Endothelial cell of umbilical vein (primary cell): ENCODE measurements around the gene B3GNT3. TPM values are rescaled to one million over a fixed set of nuclear protein-coding genes. Genes with fewer than 3 reads are reported as not detected.

Experiments used
- BruUV-seq: library from RNA; stranded (reverse); fragments of 400-500 nt; replicated peaks from 2 replicates; lab custom pipeline; 2021; lab: Mats Ljungman, UMichigan
- CTCF ChIA-PET: fragments of 300-600, 350-600 bp; sonication (Branson Sonifier 250); formaldehyde crosslinking; loops from one replicate; lab custom pipeline; 2021; ENCODE audit warnings: antibody characterized with exemption, inconsistent platforms; lab: Charles Lee
- POLR2A ChIA-PET: fragments of 300-600, 350-600 bp; sonication (Branson Sonifier 250); formaldehyde crosslinking; loops from one replicate; lab custom pipeline; 2021; ENCODE audit warnings: antibody characterized with exemption, inconsistent platforms; lab: Charles Lee
- DNase-seq: peaks from one replicate; pipeline ENCODE4 v3.0.0-alpha.2; 2011; ENCODE audit warnings: low read depth, low spot score
- FAIRE-seq: peaks from 2 replicates; lab custom pipeline; 2011; peaks lifted over from hg19 to GRCh38; lab: Jason Lieb, UNC
- H2AFZ ChIP-seq: 2 replicates; pipeline ENCODE4 v1.6.0; 2012; ENCODE audit warnings: low read depth, low read length, control low read depth, inconsistent platforms
- H3K27ac ChIP-seq: 2 replicates; pipeline ENCODE4 v1.5.1; 2011; ENCODE audit warnings: low read depth, mild to moderate bottlenecking, control low read depth, low read length, moderate library complexity; ENCODE audit not compliant: insufficient read depth
- H3K27me3 ChIP-seq, 2 experiments: 2 replicates each; pipeline versions ENCODE4 v1.6.0 to v1.6.1; 2011; ENCODE audit warnings: low read length in 2 of 2, mixed read lengths in 1 of 2; ENCODE audit not compliant: control insufficient read depth in 2 of 2, insufficient read depth in 2 of 2
- H3K36me3 ChIP-seq, 2 experiments: 2 replicates in 1 of 2; 3 replicates in 1 of 2; pipeline ENCODE4 v1.5.1; 2011; ENCODE audit warnings: low read length in 2 of 2, mild to moderate bottlenecking in 1 of 2, moderate library complexity in 1 of 2; ENCODE audit not compliant: control insufficient read depth in 2 of 2, insufficient read depth in 2 of 2; ENCODE audit errors: extremely low read depth in 1 of 2
- H3K4me1 ChIP-seq: 3 replicates; pipeline ENCODE4 v1.5.1; 2011; ENCODE audit warnings: mild to moderate bottlenecking, low read length; ENCODE audit not compliant: control insufficient read depth, insufficient read depth; ENCODE audit errors: extremely low read depth
- H3K4me2 ChIP-seq: 2 replicates; pipeline ENCODE4 v1.6.1; 2011; ENCODE audit warnings: low read length, control low read depth, mixed read lengths; ENCODE audit not compliant: insufficient read depth
- H3K4me3 ChIP-seq, 3 experiments: fragments of 200-600 bp in 1 of 3; sonication (generic), shearing (Covaris generic) in 1 of 3; replicated peaks in 1 of 3; 2 replicates each; pipeline ENCODE4 v1.5.1; 2011 to 2016; ENCODE audit warnings: control low read depth in 3 of 3, low read length in 3 of 3, mild to moderate bottlenecking in 2 of 3, inconsistent platforms in 1 of 3, low read depth in 1 of 3, moderate library complexity in 1 of 3; ENCODE audit not compliant: insufficient read depth in 1 of 3
- H3K79me2 ChIP-seq: 2 replicates; pipeline ENCODE4 v1.6.0; 2012; ENCODE audit warnings: low read length, inconsistent platforms; ENCODE audit not compliant: control insufficient read depth, insufficient read depth
- H3K9ac ChIP-seq: replicated peaks from 2 replicates; pipeline ENCODE3; 2011; ENCODE audit warnings: low read length, control low read depth; ENCODE audit not compliant: insufficient read depth; ENCODE audit errors: extremely low read depth
- H3K9me1 ChIP-seq: replicated peaks from 3 replicates; pipeline ENCODE4 v1.6.0; 2011; ENCODE audit warnings: mild to moderate bottlenecking, low read length; ENCODE audit not compliant: control insufficient read depth, insufficient read depth; ENCODE audit errors: extremely low read depth
- H3K9me3 ChIP-seq: replicated peaks from 2 replicates; pipeline ENCODE4 v1.5.1; 2012; ENCODE audit warnings: low read length, inconsistent platforms; ENCODE audit not compliant: control insufficient read depth, insufficient read depth
- H4K20me1 ChIP-seq: replicated peaks from 2 replicates; pipeline ENCODE3; 2011; ENCODE audit warnings: mild to moderate bottlenecking, low read length; ENCODE audit not compliant: control insufficient read depth, insufficient read depth; ENCODE audit errors: extremely low read depth
- EZH2 ChIP-seq: IDR thresholded peaks from 2 replicates; pipeline ENCODE4 v1.6.1; 2012; ENCODE audit warnings: borderline replicate concordance, low read depth, mild to moderate bottlenecking, moderate library complexity, low read length, inconsistent platforms; ENCODE audit not compliant: severe bottlenecking
- FOS ChIP-seq: IDR thresholded peaks from 2 replicates; pipeline ENCODE4 v1.6.1; 2011; ENCODE audit warnings: mild to moderate bottlenecking, low read length, moderate library complexity, borderline replicate concordance; ENCODE audit not compliant: insufficient read depth
- GATA2 ChIP-seq: IDR thresholded peaks from 2 replicates; pipeline ENCODE4 v1.7.0; 2011; ENCODE audit warnings: low read depth, mild to moderate bottlenecking, moderate library complexity, mixed read lengths, low read length; ENCODE audit not compliant: insufficient read length, insufficient read depth
- JUN ChIP-seq: IDR thresholded peaks from 2 replicates; pipeline ENCODE4 v1.6.1; 2011; ENCODE audit warnings: borderline replicate concordance, low read depth; ENCODE audit not compliant: insufficient read length, insufficient read depth
- MYC ChIP-seq: IDR thresholded peaks from one replicate; pipeline ENCODE4 v1.6.1; 2011; ENCODE audit warnings: mild to moderate bottlenecking, low read depth, low read length
- POLR2A ChIP-seq: IDR thresholded peaks from 2 replicates; pipeline ENCODE4 v1.6.1; 2012; ENCODE audit warnings: low read depth, mild to moderate bottlenecking, control low read depth, low read length
- POLR2AphosphoS5 ChIP-seq: IDR thresholded peaks from 2 replicates; pipeline ENCODE4 v1.6.1; 2012; ENCODE audit warnings: low read depth, mild to moderate bottlenecking, control low read depth, low read length, moderate library complexity; ENCODE audit not compliant: insufficient read depth
- dilution Hi-C: fragments of 300-500 bp; cut with MboI; formaldehyde crosslinking; loops from one replicate; pipeline ENCODE4 v1.15.0; 2019; ENCODE audit warnings: low sequenced_read_pairs; ENCODE audit not compliant: extremely low pct_ligation_motif_present
- intact Hi-C: fragments of 100-400 bp; cut with micrococcal nuclease; formaldehyde crosslinking; loops from one replicate; pipeline ENCODE4 v1.10.0; 2022
- polyA plus RNA-seq, 4 experiments: library from polyadenylated mRNA; depleted of rRNA in 3 of 4; stranded (reverse) in 3 of 4; unstranded in 1 of 4; fragments of >200 nt; gene quantifications; 2 replicates each; pipeline versions ENCODE4 v1.2.1 to v1.2.3, GENCODE V29; 2011 to 2012; ENCODE audit warnings: missing spikeins in 1 of 4
- total RNA-seq: library from RNA; stranded (reverse); gene quantifications from 2 replicates; pipeline ENCODE4 v1.2.3, GENCODE V29; 2021
- TF ChIP-seq, protein P1 (sequence below): IDR thresholded peaks from 2 replicates; pipeline ENCODE4 v1.6.1; 2011; ENCODE audit not compliant: insufficient read depth, insufficient read length
- TF ChIP-seq, protein P2 (sequence below), 2 donors: IDR thresholded peaks; 1 replicate in 1 of 2; 2 replicates in 1 of 2; pipeline ENCODE4 v1.5.1; 2011; ENCODE audit warnings: low read length in 2 of 2, mild to moderate bottlenecking in 2 of 2, moderate library complexity in 2 of 2, control low read depth in 1 of 2, inconsistent platforms in 1 of 2, low read depth in 1 of 2; ENCODE audit not compliant: insufficient read depth in 1 of 2; ENCODE audit errors: extremely low read depth in 1 of 2

Gene B3GNT3
- total and polyA plus RNA-seq, 2 donors (not counting 3 experiments of a cell fraction or from before 2014, with no cell fraction given) = 0.10 TPM; not detected in 1

- Histone ChIP-seq H3K4me1 (no peaks in the 10 kb centered on the region), H3K4me3 (no peak overlapping the region), H3K9me3 (no peaks in the 10 kb centered on the region), H3K36me3 (no peaks in the 10 kb centered on the region), H3K9ac (no peak overlapping the region), H3K4me2 (no peak overlapping the region), H3K79me2 (no peaks in the 10 kb centered on the region), H2AFZ (no peak overlapping the region), H3K27me3 (no peaks in the 10 kb centered on the region), H3K27ac (no peak overlapping the region), H3K9me1 (no peaks in the 10 kb centered on the region), H4K20me1 (no peaks in the 10 kb centered on the region)
- no peak for FAIRE-seq
- intact Hi-C loops (no loop called here), dilution Hi-C loops (no loop called here)
- TF ChIP-seq EZH2 = no peak
- no peak for TF ChIP-seq FOS
- no peak for TF ChIP-seq GATA2
- TF ChIP-seq MYC = no peak
- TF ChIP-seq POLR2A = no peak
- TF ChIP-seq, protein P1, sequence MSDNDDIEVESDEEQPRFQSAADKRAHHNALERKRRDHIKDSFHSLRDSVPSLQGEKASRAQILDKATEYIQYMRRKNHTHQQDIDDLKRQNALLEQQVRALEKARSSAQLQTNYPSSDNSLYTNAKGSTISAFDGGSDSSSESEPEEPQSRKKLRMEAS = no peak
- no peak for TF ChIP-seq POLR2AphosphoS5
- TF ChIP-seq, protein P2, sequence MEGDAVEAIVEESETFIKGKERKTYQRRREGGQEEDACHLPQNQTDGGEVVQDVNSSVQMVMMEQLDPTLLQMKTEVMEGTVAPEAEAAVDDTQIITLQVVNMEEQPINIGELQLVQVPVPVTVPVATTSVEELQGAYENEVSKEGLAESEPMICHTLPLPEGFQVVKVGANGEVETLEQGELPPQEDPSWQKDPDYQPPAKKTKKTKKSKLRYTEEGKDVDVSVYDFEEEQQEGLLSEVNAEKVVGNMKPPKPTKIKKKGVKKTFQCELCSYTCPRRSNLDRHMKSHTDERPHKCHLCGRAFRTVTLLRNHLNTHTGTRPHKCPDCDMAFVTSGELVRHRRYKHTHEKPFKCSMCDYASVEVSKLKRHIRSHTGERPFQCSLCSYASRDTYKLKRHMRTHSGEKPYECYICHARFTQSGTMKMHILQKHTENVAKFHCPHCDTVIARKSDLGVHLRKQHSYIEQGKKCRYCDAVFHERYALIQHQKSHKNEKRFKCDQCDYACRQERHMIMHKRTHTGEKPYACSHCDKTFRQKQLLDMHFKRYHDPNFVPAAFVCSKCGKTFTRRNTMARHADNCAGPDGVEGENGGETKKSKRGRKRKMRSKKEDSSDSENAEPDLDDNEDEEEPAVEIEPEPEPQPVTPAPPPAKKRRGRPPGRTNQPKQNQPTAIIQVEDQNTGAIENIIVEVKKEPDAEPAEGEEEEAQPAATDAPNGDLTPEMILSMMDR (IDR thresholded peaks at IDR 0.05; ENCODE audit: extremely low read depth in 1 of 2, insufficient read depth in 1 of 2, low read depth in 1 of 2, low read length in 2 of 2) = no peak
- no peak for TF ChIP-seq JUN
- POLR2A ChIA-PET = no interaction called here
- CTCF ChIA-PET = no interaction called here
- no peak for DNase-seq
- no TSS peak for BruUV-seq
Observed at GRCh38 chr19:17811103-17811502, 16.2 kb downstream of the B3GNT3 start.
